HG03025 (cell line): ENCODE measurements around the gene LETM1.

Source experiments
- ATAC-seq: cut with Tn5 transposase; IDR thresholded peaks from one replicate; pipeline ENCODE4 v1.9.1; 2021; ENCODE audit warnings: mild to moderate bottlenecking, moderate library complexity; ENCODE audit not compliant: unreplicated experiment, low FRiP score

Gene LETM1

DNA sequence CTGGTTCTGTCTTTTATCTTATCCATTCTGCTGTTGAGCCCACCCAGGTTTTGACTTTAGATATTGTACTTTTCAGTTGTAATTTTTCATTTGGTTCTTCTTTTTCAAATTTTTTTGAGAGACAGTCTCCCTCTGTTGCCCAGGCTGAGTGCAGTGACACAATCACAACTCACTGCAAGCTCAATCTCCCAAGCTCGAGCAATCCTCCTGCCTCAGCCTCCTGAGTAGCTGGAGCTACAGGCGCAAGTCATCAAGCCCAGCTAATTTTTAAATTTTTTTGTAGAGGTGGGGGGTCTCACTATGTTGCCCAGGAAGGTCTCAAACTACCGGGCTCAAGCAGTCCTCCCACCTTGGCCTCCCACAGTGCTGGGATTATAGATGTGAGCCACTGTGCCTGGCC lies 25.7 kb downstream of the LETM1 start:
- no peak for ATAC-seq

DNA sequence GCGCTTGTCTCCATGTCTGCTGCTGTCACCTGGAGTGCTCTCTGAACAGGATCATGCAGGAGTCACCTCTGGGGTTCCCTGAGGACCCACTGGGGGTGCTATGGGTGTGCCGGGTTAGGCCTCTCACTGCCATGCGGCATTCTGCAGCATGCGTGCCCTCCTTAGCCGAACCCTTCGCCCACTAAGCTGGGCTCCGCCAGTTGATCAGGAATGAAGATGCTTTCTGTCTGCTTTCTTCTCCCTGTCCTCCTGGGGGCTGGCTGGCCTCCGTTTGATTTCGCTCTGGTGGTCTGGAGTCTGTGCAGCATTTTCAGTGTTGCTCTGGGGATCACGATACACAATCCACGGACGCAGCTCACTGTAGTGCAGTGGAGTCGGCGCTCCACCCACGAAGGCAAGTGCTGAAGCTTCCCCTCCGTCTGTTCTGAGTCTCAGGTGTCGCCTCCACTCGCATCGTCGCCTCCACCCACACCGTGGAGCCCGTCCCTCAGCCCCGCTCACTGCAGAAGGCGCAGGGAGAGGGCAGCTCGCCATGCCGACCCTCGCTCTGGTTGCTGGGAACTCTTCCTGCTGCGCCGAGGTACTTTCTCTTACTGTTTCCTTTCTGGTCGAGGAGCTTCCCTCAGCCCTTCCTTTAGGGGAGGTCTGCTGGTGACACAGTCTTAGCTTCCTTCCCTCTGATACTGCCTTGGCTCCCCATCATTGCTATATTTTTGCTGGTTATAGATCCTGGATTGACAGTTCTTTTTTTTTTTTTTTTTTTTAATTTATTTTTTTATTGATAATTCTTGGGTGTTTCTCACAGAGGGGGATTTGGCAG lies 29.2 kb downstream of the LETM1 start:
- no peak for ATAC-seq

DNA sequence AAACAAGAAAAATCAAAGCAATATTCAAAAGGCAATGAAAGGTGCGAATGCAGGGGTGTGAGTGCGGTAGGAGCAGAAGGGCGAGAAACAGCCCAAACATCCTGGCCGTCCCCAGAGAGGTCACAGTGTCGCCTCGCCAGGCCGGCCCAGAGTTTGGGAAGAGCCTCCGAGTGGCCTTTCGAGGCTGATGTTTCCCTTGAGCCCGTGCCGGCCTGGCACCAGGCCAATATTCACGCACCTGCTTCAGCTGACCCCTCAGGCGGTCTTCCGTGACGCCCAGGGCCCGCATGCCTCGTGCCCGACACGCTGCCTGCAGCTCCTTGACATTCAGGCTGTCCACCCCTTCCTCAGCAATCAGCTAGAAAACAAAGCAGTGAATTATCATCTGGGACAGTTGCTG lies 30.6 kb downstream of the LETM1 start:
- ATAC-seq, result no peak

DNA sequence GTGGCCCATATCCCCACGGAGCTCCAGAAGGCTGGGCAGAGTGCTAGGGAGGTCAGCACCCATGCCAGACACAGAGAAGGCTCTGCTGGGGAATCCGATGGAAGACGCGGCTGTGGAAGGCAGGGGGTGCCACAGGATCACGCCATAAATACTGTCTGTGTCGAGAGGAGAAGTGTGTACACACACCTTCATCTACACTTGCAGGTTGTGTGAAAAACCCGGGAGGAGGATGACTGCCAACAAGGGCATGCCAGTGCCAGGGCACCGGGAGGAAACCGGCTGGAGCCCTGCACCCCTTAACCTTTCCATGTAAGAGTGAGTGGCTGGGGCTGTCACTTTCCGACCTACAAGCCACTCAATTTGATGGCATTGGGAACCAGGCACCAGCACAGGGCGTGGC lies 31.2 kb downstream of the LETM1 start:
- ATAC-seq, result no peak

DNA sequence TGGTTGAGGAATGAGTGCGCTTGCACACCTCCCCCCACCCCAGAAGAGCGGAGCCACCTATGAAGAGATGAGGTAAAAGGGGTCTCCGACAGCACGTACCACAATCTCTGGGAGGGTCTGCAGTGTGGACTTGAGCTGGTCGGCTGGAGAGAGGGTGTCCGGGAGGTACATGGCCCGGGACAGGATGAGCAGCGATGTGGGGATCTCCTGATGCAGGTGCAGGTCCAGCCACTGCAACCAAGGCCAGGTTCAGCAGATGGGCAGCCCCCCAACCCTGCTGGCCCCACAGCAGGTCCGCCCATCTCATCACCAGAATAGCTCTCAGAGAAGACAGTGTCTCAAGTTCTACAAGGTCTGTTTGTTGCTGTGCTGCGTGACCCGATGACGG lies 32.4 kb downstream of the LETM1 start:
- ATAC-seq, result no peak

DNA sequence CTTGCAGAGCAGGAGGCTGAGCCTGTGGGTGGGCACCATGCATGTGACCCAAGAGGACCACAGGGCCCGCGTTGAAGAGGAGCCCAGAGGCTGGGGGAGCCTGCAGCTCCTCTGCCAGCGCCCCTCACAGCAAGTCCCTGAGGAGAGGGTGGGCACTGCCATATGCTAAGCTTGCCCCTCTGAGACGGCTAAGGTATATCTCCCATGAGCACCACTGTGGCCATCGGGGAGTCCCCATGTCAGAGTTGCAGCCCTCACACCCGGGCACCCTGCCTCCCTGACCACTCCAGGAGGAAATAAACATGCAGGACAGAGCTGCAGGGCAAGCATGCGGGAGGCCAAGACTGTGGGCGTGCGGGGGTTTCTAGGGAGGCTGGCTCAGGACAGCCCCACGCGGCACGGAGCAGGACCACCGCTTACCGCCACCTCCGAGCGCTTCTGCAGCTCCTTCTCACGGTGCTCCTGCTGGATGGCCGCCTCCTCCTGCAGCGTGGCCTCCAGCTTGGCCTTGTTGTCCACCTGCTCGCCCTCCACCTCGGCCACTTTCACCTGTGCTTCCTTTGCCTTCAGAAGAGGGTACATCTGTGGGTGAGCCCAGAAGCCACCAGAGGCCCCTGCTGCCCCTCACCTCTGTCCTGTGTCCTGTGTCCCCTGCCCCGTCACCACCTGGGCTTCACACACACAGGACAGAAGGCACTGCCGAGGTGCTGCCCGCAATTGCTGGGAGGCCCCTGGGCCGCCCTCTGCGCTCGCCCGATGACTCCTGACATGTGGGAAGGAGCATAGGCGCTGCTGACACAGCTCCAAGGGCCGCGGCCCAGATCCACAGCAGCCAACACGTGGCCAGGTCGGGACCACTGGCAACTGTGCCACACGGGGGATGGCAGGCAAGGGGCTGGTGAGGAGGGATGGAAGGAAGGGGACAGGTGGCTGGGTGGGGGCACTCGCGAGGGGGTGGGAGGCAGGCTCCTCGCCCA lies 33.1 kb downstream of the LETM1 start:
- ATAC-seq, result no peak

DNA sequence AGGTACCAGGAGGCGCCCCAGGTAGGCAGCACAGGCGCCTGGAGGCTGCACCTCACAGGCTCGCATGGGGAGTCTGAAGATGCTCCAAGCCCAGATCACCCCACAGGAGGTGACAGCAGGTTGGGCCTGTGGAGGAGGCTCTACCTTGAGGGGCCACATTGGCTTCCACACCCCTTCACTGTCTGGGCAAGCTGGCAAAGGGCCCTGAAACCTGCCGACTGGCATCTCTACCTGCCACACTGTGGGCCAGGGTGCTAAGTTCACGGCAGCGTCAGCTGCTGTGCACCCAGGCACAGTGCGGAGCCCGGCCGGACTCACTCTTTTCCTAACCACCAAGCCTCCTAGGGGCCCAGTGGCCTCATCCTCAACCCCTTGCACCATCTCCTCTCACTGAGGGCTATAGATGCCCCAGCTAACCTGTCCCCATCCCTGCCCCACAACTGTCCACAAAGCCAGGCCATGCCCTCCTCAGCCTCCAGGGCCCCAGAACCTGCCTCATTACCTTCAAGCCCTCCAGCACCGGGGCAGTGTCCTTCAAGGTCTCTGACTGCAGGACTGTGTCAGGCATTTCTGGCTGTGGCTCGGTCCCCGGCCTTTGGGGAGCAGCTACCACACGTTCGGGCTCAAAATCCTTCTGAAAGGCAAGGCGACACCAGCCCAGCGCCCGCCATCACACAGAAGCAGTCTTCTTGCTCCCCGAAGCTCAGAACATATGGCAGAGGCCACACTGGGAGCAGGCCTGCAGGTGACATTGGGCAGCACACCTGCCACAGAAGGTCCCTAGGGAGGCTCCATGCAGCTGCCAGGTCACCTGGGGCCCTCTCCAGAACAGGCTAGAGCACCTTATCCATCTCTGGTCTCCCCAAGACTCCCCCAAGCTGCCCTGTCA lies 34.0 kb downstream of the LETM1 start:
- ATAC-seq, result no peak

DNA sequence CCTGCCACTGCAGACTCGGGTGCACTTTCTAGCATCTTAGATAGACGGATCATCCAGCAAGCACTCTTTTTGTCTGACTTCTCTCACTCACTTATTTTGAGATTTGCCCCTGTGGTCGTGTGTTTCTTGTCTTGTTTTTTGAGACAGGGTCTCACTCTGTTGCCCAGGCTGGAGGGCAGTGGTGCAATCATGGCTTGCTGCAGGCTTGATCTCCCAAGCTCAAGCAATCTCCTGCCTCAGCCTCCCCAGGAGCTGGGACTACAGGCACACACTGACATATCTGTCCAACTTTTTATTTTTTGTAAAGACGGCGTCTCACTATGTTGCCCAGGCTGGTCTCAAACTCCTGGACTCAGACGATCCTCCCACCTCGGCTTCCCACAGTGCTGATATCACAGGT lies 36.1 kb downstream of the LETM1 start:
- ATAC-seq, result no peak

DNA sequence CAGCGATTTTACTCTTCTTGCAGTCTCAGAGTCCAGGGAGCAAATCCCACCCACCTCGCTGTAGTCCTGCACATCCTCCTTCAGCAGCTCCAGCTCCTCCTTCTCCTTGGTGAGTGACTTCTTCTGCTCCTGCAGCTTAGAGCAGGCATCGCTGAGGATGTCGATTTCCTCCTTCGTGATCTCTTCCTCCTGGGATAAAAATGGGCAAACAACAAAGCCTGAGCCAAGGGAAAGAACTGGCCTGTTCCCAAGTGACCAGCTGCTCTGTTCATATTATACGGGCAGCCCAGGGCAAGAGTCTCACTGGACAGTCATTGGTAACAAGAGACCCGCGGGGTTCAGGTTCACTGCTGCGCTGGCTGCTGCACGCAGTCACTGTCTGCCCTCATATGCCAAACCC lies 36.7 kb downstream of the LETM1 start:
- ATAC-seq, result no peak

DNA sequence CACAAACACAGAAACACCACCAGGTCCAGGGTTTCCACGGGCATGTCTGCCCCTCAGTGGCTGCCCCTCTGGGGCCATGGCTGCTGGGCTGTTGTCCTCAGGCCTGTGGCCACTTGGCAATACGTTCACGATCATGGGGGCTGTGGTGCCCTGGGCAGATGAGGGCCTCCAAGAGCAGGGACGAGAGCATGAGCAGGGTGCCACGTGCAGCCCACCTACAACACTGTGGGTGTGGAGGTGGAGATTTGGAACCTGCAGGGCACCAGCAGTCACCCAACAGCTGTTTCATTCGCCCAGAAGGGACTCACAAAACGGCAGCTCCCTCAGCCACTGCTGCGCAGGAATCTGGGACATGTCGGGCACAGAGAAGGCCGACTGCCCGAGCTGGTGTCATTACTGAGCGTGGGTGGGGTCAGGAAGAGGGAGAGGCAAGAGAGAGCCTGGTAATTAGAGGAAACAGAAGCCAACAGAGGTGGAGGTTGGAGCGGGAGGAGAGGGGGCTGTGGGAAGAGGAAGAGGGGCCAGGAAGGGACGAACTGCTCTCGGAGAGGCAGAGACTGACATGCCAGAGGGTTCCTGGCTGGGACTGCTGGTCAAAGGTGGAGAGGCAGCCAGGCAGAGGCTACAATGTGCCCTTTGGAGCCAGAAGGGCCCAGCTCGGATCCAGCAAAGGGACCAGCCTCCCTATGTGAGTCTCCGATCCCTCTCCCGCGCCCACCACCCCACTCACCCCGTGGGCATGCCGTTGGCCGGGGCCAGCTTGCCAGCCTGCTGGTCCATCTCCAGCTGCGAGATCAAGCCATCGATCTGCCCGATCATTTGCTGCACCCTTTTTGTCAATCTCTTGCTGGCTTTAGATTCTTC lies 39.7 kb downstream of the LETM1 start:
- ATAC-seq, result no peak

DNA sequence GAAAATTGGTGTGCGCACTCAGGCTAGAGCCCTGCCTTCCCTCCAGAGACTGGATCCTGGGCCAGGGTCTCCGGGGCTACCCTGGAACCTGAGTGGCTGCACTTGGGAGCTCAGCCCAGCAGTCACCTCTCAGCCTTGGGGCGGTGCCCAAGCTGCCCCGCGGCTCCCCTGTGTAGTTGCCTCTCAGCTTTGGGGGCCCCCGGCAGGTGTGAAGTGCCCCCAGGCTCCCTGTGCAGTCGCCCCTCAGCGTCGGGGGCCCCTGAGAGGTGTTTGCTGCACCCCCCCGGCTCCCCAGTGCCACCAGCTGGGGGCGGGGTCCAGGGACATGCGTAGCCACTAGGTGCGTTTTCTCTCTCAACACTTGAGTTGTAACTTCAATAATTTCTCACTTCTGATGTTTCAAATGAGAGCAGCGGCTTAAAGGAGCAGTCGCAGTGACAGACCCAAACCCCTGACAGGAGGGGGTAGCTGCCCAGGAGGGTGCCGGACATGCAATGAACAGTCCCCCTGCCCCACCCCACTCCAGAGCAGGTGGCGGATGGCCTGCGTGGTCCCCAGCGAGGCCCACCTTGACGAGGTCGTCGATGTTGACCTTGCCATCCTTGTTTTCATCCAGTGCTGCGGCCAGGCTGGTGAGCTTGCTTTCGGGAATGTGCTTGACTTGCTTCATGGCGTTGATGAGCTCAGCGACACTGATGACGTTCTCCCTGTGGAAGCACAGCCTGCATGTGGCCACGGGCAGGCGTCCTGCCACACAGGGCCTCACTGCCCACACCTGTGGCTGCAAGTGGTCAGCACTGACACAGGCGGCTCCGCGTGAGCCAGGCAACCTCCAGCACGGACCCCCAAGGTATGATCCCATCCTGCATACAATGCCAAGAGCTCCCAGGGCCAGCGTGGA lies 40.6 kb downstream of the LETM1 start:
- no peak for ATAC-seq

DNA sequence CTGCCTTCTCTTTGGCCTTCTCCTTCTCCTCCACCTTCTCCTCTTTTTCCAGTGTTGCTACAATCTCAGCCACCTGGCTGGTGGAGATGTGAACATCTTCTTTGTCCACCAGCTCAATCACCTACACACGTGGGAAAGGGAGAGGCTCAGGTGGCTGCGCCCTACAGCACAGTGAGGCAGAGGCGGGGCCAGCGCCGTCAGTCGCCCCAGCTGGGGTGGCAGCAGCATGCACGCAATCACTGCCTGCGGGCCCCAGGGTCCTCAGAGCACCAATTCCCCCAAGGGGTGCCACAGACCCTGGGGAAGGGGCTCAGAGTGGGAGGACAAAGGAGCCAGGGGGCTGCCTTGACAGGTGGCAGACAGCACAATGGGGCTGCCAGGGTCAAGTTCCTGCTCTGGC lies 41.5 kb downstream of the LETM1 start:
- ATAC-seq, result no peak

DNA sequence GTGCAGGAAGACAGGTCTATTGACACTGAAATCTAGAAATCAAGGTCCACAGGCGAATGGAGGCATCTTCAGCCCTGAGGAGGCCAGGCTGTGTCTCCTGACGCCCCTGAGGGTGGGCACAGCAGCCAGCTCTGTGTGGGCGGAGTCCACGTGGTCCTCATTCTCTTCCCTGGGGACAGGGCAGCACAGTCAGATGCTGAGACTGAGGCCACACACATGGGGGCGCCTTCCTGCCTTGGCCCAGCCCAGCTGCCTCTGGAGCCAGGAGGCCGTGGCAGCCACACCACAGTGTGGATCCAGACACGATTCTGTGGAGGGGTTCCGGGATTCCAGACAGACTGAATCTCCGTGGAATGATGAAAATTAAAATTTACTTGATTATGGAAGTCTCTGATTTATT lies 42.0 kb downstream of the LETM1 start:
- ATAC-seq, result no peak

DNA sequence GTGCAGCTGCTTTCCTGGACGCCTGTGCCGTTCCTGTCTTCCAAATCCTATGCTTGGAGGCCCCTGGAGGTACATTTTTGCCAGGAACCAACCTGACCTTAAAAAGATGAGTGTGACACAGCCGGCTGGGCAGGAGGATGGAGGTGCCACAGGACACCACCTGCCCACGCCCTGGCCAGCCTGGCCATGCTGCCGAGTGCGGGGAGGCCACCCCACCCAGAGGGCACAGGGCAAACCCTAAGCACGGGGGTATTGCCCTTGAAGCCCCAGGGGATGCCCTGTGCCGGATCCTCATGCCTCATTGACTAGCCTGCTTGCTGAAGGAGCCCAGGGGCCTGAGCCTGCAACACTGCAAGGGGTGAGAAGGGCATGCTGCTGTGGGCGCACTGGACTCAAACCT lies 42.7 kb downstream of the LETM1 start:
- no peak for ATAC-seq

DNA sequence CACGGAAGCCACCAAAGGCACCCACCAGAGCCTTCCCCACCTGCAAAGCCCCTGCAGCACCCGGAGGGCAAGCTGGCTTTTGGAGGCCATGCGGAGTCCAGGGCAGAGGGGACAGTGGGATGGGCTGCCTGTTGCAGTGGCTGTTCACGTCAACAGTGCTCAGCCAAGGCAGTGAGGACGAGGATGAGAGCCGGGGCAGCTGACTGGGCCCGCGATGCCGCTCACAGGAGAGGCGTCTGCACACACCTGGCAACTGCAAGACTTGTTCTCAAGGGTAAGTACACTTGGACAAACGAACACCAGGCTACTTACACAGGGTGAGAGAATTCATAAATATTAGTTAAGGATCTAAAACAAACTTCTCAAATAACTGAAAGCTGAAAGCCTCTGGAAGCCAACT lies 43.2 kb downstream of the LETM1 start:
- ATAC-seq, result no peak

DNA sequence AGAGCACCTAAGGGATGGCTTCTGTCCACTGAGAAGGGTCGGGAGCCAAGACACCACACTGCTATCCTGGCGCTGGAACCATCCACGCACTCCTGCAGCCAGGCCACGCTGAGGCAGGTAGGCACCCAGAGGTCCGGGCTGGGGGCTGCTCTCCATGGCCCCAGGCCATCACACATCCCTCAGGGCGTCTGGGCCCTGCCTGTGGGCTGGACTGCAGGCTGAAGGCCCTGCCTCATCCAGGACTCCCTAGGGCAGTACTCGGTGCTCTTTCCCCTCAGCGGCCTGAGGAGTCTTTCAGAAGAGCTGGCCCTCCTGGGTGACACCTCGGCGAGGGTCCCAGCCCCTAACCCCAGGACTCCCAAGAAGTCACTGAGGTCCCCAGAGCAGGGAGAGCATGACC lies 45.2 kb downstream of the LETM1 start:
- no peak for ATAC-seq

DNA sequence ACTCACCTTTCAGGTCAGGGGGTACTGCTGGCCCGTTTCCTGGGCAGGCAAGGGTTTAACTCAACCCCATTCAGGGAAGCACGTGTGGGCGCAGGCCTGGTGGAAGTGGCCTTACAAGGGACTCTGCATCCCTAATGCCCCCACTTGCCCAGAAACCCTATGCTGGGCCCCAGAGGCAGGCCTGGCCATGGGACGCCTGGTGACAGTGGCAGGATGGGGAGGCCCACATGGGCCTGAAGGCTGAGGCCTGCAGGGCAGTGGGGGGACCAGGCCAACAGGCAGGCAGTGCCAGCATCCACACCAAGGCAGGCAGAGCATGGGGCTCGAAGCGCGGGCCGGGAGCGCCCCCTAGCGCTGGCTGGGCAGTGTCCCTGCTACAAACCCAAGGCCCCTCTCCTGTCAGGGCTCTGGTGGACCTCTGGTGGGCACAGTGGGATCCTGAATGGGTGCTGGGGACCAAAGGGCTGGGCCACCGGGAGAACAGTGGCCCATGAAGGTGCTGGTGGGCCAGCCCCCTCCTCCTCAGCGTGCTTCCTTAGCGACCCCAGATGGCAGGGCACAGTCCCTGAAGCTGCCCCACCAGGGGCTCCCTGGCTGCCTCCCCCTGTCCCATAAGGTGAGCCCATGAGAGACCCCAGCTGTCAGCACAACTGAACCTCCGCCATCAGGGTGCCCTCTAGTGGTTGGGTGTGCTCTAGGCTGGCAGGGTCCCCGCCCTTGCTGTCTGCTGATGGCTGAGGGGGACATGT lies 46.0 kb downstream of the LETM1 start:
- no peak for ATAC-seq
